Hematopoietic multipotent progenitor cell treated with erythropoietin and hydrocortisone succinate and interleukin-3 and kit ligand, for 8 days (in vitro differentiated cells): ENCODE data around the gene TRIM7.
"Not testable (repeated sequence)": the region's sequence is repeated elsewhere in the genome, so short reads cannot be mapped to it uniquely, and the experiment has no call there.

Experiments
- DNase-seq: peaks from one replicate; pipeline ENCODE4 v3.0.0-alpha.2; 2015

TRIM7 gene

GRCh38 chr5:181146927-181147636 is 57.9 kb downstream of the TRIM7 start, which contains the start of gene OR2V2:
Gene OR2V2, plus strand, starts transcription at chr5:181147586. Its CDS starts 7,357 bp downstream, at chr5:181154943.
- not testable (repeated sequence) for DNase-seq

- no peak for DNase-seq
Measured at GRCh38 chr5:181145133-181145532, 59.9 kb downstream of the TRIM7 start.
